Measurements from ENCODE around the gene CSHL1. TPM values are rescaled to one million over a fixed set of nuclear protein-coding genes. Genes with fewer than 3 reads are reported as not detected.

CSHL1 gene
- total and polyA plus RNA-seq, 9 of the 15 experiments (the other 6 are each of a cell fraction or from before 2014, with no cell fraction given), result not detected

GRCh38 chr17:63914471-63914870 lies 3.4 kb upstream of the CSHL1 start:
- WGBS (ENCODE audit: insufficient coverage, low coverage, missing lambda C conversion rate), result 43% methylated on average over 7 of the region's 7 CpGs
- FAIRE-seq (no peak), ATAC-seq (no peak), DNase-seq (ENCODE audit: extremely low read depth in 1 of 4, low spot score in 3 of 4) (no peak)
- CTCF ChIA-PET (ENCODE audit: low intra/inter-chr PET ratio), result no interaction called here
- no peaks in the 10 kb centered on the region for H3K9me1 ChIP-seq (ENCODE audit: control insufficient read depth, insufficient read depth, low read length)
- H2AFZ ChIP-seq (ENCODE audit: low read depth, low read length), result no peak overlapping the region
- intact Hi-C loops (cut with micrococcal nuclease), result loop anchor here (10.0 kb wide), 1 partner anchor 370 kb away; no protein-coding TSS in a partner anchor
- H3K4me3 ChIP-seq, result no peak overlapping the region
- POLR2A ChIA-PET, result no interaction called here
- in situ Hi-C loops (cut with MboI), result loop anchor here (5.0 to 10.0 kb wide), 3 partner anchors 110 to 370 kb away; partner anchors contain the start of genes ERN1 and ICAM2
- TF ChIP-seq FOXJ3 (CRISPR knock-in tag; IDR thresholded peaks at IDR 0.05) (no peak), ZNF444 (CRISPR knock-in tag; IDR thresholded peaks at IDR 0.05) (no peak)
- H4K20me1 ChIP-seq (replicated peaks; ENCODE audit: control insufficient read depth, insufficient read depth, low read length), result 0 out of 2 replicates have a peak, but pooled peaks cover 3% of the 10 kb centered on the region
- H3K27ac ChIP-seq (ENCODE audit: extremely low read depth, low read depth, low read length), result no peak overlapping the region
- no peak overlapping the region for H3K4me2 ChIP-seq (ENCODE audit: insufficient read depth, low read length)
- H3K4me1 ChIP-seq (replicated peaks in 1 of 2; ENCODE audit: control insufficient read depth in 2 of 2, insufficient read depth in 2 of 2, low read length in 2 of 2), result no peaks in the 10 kb centered on the region; a peak in 1 of 5 replicates
- no peaks in the 10 kb centered on the region for H3K36me3 ChIP-seq (ENCODE audit: control insufficient read depth, insufficient read depth, low read length)
- BruUV-seq (replicated peaks), result no TSS peak
- H3K27me3 ChIP-seq (ENCODE audit: control insufficient read depth in 2 of 2, insufficient read depth in 2 of 2, low read length in 2 of 2), result peaks cover 13 to 50% of the 10 kb centered on the region in 2 experiments
- no peaks in the 10 kb centered on the region for H3K79me2 ChIP-seq (ENCODE audit: control insufficient read depth, insufficient read depth, low read length)
- H3K9ac ChIP-seq (ENCODE audit: insufficient read depth in 1 of 2, low read depth in 2 of 2, low read length in 2 of 2), result no peak overlapping the region
- no peaks in the 10 kb centered on the region for H3K9me3 ChIP-seq (replicated peaks; ENCODE audit: control insufficient read depth, insufficient read depth, low read depth, low read length)

- no peak overlapping the region for H3K4me3 ChIP-seq
- FAIRE-seq (peak; percentile 75), DNase-seq (ENCODE audit: extremely low read depth in 1 of 4, low spot score in 3 of 4) (peak; percentile 64 to 84 (median 76)), ATAC-seq (peak; percentile 88)
- no peak overlapping the region for H3K9ac ChIP-seq (ENCODE audit: insufficient read depth in 1 of 2, low read depth in 2 of 2, low read length in 2 of 2)
- in situ Hi-C loops (cut with MboI) (loop anchor here (5.0 to 10.0 kb wide), 3 partner anchors 113 to 373 kb away; partner anchors contain the start of genes ERN1 and ICAM2), intact Hi-C loops (cut with micrococcal nuclease) (loop anchor here (10.0 kb wide), 1 partner anchor 373 kb away; no protein-coding TSS in a partner anchor)
- no peaks in the 10 kb centered on the region for H3K9me3 ChIP-seq (replicated peaks; ENCODE audit: control insufficient read depth, insufficient read depth, low read depth, low read length)
- no peaks in the 10 kb centered on the region for H3K36me3 ChIP-seq (ENCODE audit: control insufficient read depth, insufficient read depth, low read length)
- no peak overlapping the region for H2AFZ ChIP-seq (ENCODE audit: low read depth, low read length)
- ChIA-PET POLR2A (interaction anchor here (0.6 to 1.0 kb wide), 2 partner anchors 9 to 234 kb away, joined by 3 to 4 read pairs; no protein-coding TSS in a partner anchor), CTCF (ENCODE audit: low intra/inter-chr PET ratio) (interaction anchor here (0.6 to 1.2 kb wide), 2 partner anchors 114 to 161 kb away, joined by 3 read pairs; no protein-coding TSS in a partner anchor)
- no peaks in the 10 kb centered on the region for H3K9me1 ChIP-seq (ENCODE audit: control insufficient read depth, insufficient read depth, low read length)
- no TSS peak for BruUV-seq (replicated peaks)
- no peaks in the 10 kb centered on the region for H3K79me2 ChIP-seq (ENCODE audit: control insufficient read depth, insufficient read depth, low read length)
- 0 out of 2 replicates have a peak, but pooled peaks cover 3% of the 10 kb centered on the region for H4K20me1 ChIP-seq (replicated peaks; ENCODE audit: control insufficient read depth, insufficient read depth, low read length)
- no peak overlapping the region for H3K27ac ChIP-seq (ENCODE audit: extremely low read depth, low read depth, low read length)
- no peak overlapping the region for H3K4me2 ChIP-seq (ENCODE audit: insufficient read depth, low read length)
- no peaks in the 10 kb centered on the region for H3K4me1 ChIP-seq (replicated peaks in 1 of 2; ENCODE audit: control insufficient read depth in 2 of 2, insufficient read depth in 2 of 2, low read length in 2 of 2)
- 37% methylated on average over 5 of the region's 8 CpGs for WGBS (ENCODE audit: insufficient coverage, low coverage, missing lambda C conversion rate)
- H3K27me3 ChIP-seq (ENCODE audit: control insufficient read depth in 2 of 2, insufficient read depth in 2 of 2, low read length in 2 of 2), result peaks cover 9 to 34% of the 10 kb centered on the region in 2 experiments; a peak in 4 of 5 replicates
- TF ChIP-seq SRSF9 (IDR thresholded peaks at IDR 0.05; ENCODE audit: borderline replicate concordance, low read depth, low read length), result no peak
- TF ChIP-seq ZNF511 (CRISPR knock-in tag; IDR thresholded peaks at IDR 0.05), result no peak
- TF ChIP-seq MAFG (tag; conservative IDR thresholded peaks at IDR 0.05), result no peak
- TF ChIP-seq BRD9 (IDR thresholded peaks at IDR 0.05; ENCODE audit: low read depth, partially characterized antibody), result no peak
- TF ChIP-seq FOXA3 (CRISPR knock-in tag; conservative IDR thresholded peaks at IDR 0.05 in 1 of 2, IDR thresholded peaks at IDR 0.05 in 1 of 2), result no peak
- no peak for TF ChIP-seq ARID2 (IDR thresholded peaks at IDR 0.05)
- TF ChIP-seq MAZ (CRISPR knock-in tag; conservative IDR thresholded peaks at IDR 0.05 in 1 of 2, IDR thresholded peaks at IDR 0.05 in 1 of 2), result 0 out of 4 replicates have a peak, but pooled peaks of 1 of the 2 experiments have one; percentile 26
- peak in 1 of 2 experiments; percentile 40; a peak in 3 of 4 replicates for TF ChIP-seq RAD21 (CRISPR knock-in tag; conservative IDR thresholded peaks at IDR 0.05 in 1 of 2, IDR thresholded peaks at IDR 0.05 in 1 of 2)
- no peak for TF ChIP-seq ZNF740 (CRISPR knock-in tag; IDR thresholded peaks at IDR 0.05)
- 0 out of 4 replicates have a peak, but pooled peaks of 1 of the 2 experiments have one; percentile 52 for TF ChIP-seq ZNF740 (tag; IDR thresholded peaks at IDR 0.05)
These were observed 621 bp upstream of the CSHL1 start for GRCh38 chr17:63911657-63912100.

Measured in K562 (cell line).